Glomerular visceral epithelial cell (primary cell): ENCODE results near the gene THAP3.

Experiments used
- DNase-seq: peaks from one replicate; pipeline ENCODE4 v3.0.0-alpha.2; 2016; ENCODE audit errors: extremely low spot score

The THAP3 gene

GRCh38 chr1:6673816-6674398 is 49.2 kb downstream of the THAP3 start:
- DNase-seq: no peak

GRCh38 chr1:6674771-6675170 is 50.1 kb downstream of the THAP3 start:
- no peak for DNase-seq

- no peak for DNase-seq
Measured at GRCh38 chr1:6675941-6676340, 51.3 kb downstream of the THAP3 start.
